ENCODE measurements around the gene AGTR1.

The AGTR1 gene

GRCh38 chr3:148697306-148698189, at the start of gene AGTR1:
TSS of gene AGTR1 (plus strand) at chr3:148697903. CDS start at chr3:148741036, 43,133 bp downstream.
- DNase-seq, result no peak

GRCh38 chr3:148648685-148649352, 48.9 kb upstream of the AGTR1 start:
- no peak for DNase-seq

- no peak for DNase-seq
These were observed 46.2 kb upstream of the AGTR1 start for GRCh38 chr3:148651549-148651948.

- no peak for DNase-seq
These were observed 43.3 kb upstream of the AGTR1 start for GRCh38 chr3:148654433-148654832.

GRCh38 chr3:148657470-148657869, 40.2 kb upstream of the AGTR1 start:
- DNase-seq, result no peak

- DNase-seq, result no peak
These were observed 38.2 kb upstream of the AGTR1 start for GRCh38 chr3:148659512-148659911.

GRCh38 chr3:148680289-148680688, 17.4 kb upstream of the AGTR1 start:
- DNase-seq, result no peak

- DNase-seq, result no peak
These were observed 16.6 kb upstream of the AGTR1 start for GRCh38 chr3:148681080-148681479.

- DNase-seq, result no peak
These were observed 14.7 kb upstream of the AGTR1 start for GRCh38 chr3:148682997-148683396.

- no peak for DNase-seq
These were observed 3.6 kb upstream of the AGTR1 start for GRCh38 chr3:148694116-148694515.

- no peak for DNase-seq
These were observed 597 bp downstream of the AGTR1 start for GRCh38 chr3:148698190-148698810.

GRCh38 chr3:148705314-148705713, 7.6 kb downstream of the AGTR1 start:
- DNase-seq, result no peak

- no peak for DNase-seq
These were observed 10.1 kb downstream of the AGTR1 start for GRCh38 chr3:148707601-148708380.

GRCh38 chr3:148708409-148708808, 10.7 kb downstream of the AGTR1 start:
- DNase-seq, result no peak

- DNase-seq, result no peak
These were observed 12.0 kb downstream of the AGTR1 start for GRCh38 chr3:148709560-148710253.

- no peak for DNase-seq
These were observed 13.0 kb downstream of the AGTR1 start for GRCh38 chr3:148710665-148711064.

GRCh38 chr3:148711981-148712666, 14.4 kb downstream of the AGTR1 start:
- no peak for DNase-seq

GRCh38 chr3:148714521-148714920, 16.8 kb downstream of the AGTR1 start:
- DNase-seq, result no peak

- no peak for DNase-seq
These were observed 19.0 kb downstream of the AGTR1 start for GRCh38 chr3:148716657-148717056.

GRCh38 chr3:148717885-148718561, 20.3 kb downstream of the AGTR1 start:
- no peak for DNase-seq
